Stomach (tissue), 4 donors: ENCODE data around the gene KCNK7.

Experiments used
- EP300 ChIP-seq: sonication (generic); formaldehyde crosslinking; IDR thresholded peaks from one replicate; pipeline ENCODE4 v1.6.1; 2017; ENCODE audit warnings: antibody characterized with exemption
- POLR2A ChIP-seq, 4 donors: fragments of 450-650 bp; IDR thresholded peaks; one replicate each; pipeline ENCODE4 v1.6.1; 2016; ENCODE audit warnings: antibody characterized with exemption in 4 of 4, control low read depth in 2 of 4, mild to moderate bottlenecking in 1 of 4, moderate library complexity in 1 of 4
- POLR2AphosphoS5 ChIP-seq, 3 donors: sonication (generic); formaldehyde crosslinking; IDR thresholded peaks; one replicate each; pipeline ENCODE4 v1.6.1; 2016; ENCODE audit warnings: antibody characterized with exemption in 3 of 3
- TF ChIP-seq, protein P1 (sequence below), 7 experiments: fragments of 450-650 bp in 4 of 7; fragments of 200-600 bp in 3 of 7; sonication (generic) in 3 of 7; IDR thresholded peaks; one replicate each; pipeline ENCODE4 v1.5.1; 2016 to 2019; ENCODE audit warnings: antibody characterized with exemption in 7 of 7, control low read depth in 2 of 7, mild to moderate bottlenecking in 1 of 7

DNA sequence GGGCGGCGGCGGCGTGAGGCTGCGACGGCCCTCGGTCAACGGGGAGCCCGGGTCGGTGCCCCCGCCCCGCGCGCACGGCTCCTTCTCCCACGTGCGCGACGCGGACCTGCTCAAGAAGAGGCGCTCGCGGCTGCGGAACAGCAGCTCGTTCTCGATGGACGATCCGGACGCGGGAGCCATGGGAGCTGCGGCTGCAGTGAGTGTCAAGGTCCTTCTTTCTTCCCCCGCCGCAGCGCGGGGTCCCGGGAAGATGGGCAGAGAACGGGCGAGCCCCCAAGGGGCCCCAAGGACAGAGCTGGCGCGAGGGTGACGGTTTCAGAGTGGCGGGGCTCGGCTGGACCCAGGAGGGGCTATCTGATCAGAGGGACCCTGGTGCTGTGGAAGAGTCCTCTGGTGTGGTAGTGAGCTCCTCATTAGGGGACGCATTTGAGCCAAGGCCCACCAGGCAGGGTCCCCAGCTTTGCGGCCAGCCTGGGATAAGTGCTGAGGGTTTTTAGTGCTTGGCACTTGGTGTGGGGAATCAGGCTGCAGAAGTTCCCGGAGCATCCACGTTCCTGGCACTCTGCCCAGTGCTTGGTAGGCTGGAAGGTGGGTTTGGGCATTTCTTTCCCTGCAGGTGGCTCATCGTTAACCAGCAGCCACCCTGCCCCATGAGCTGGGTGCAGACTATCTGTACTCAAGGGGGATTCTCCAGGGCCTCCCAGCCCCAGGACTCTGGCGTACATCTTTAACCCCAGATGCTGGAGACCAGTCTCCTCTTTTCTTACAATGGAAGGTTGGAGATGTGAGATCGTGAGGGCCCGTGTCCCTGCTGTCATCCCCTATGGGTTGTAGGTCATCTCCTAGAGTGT, 10.0 kb downstream of the KCNK7 start:
- TF ChIP-seq, protein P1, sequence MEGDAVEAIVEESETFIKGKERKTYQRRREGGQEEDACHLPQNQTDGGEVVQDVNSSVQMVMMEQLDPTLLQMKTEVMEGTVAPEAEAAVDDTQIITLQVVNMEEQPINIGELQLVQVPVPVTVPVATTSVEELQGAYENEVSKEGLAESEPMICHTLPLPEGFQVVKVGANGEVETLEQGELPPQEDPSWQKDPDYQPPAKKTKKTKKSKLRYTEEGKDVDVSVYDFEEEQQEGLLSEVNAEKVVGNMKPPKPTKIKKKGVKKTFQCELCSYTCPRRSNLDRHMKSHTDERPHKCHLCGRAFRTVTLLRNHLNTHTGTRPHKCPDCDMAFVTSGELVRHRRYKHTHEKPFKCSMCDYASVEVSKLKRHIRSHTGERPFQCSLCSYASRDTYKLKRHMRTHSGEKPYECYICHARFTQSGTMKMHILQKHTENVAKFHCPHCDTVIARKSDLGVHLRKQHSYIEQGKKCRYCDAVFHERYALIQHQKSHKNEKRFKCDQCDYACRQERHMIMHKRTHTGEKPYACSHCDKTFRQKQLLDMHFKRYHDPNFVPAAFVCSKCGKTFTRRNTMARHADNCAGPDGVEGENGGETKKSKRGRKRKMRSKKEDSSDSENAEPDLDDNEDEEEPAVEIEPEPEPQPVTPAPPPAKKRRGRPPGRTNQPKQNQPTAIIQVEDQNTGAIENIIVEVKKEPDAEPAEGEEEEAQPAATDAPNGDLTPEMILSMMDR (IDR thresholded peaks at IDR 0.05) = no peak
- TF ChIP-seq EP300 (no peak), POLR2A (IDR thresholded peaks at IDR 0.05) (no peak), POLR2AphosphoS5 (IDR thresholded peaks at IDR 0.05) (no peak)
